Ishikawa (cell line): ENCODE data around the gene CRACR2B.

Experiments
- CEBPB ChIP-seq: IDR thresholded peaks from 2 replicates; pipeline ENCODE4 v1.6.1; 2012
- CREB1 ChIP-seq: IDR thresholded peaks from 2 replicates; pipeline ENCODE4 v1.6.1; 2012; ENCODE audit warnings: low read depth
- EGR1 ChIP-seq: IDR thresholded peaks from 2 replicates; pipeline ENCODE4 v1.6.1; 2012
- EP300 ChIP-seq: IDR thresholded peaks from 2 replicates; pipeline ENCODE4 v1.6.1; 2012; ENCODE audit warnings: borderline replicate concordance
- FOXM1 ChIP-seq: IDR thresholded peaks from 2 replicates; pipeline ENCODE4 v1.6.1; 2012; ENCODE audit warnings: low read depth, borderline replicate concordance
- NFIC ChIP-seq: IDR thresholded peaks from 2 replicates; pipeline ENCODE4 v1.6.1; 2012
- RAD21 ChIP-seq: IDR thresholded peaks from 2 replicates; pipeline ENCODE4 v1.6.1; 2012; ENCODE audit warnings: low read depth
- TAF1 ChIP-seq: IDR thresholded peaks from 2 replicates; pipeline ENCODE4 v1.6.1; 2012; ENCODE audit warnings: low read depth, mild to moderate bottlenecking
- TCF12 ChIP-seq: IDR thresholded peaks from 2 replicates; pipeline ENCODE4 v1.6.1; 2012; ENCODE audit warnings: low read depth
- TEAD4 ChIP-seq: IDR thresholded peaks from 2 replicates; pipeline ENCODE4 v1.6.1; 2012
- YY1 ChIP-seq: IDR thresholded peaks from 2 replicates; pipeline ENCODE4 v1.6.1; 2012; ENCODE audit warnings: low read depth
- ZBTB7A ChIP-seq: IDR thresholded peaks from 2 replicates; pipeline ENCODE4 v1.6.1; 2012; ENCODE audit warnings: low read depth
- TF ChIP-seq, protein P1 (sequence below): IDR thresholded peaks from 2 replicates; pipeline ENCODE4 v1.6.1; 2012
- TF ChIP-seq, protein P2 (sequence below): IDR thresholded peaks from 2 replicates; pipeline ENCODE4 v1.6.1; 2012; ENCODE audit warnings: low read depth, mild to moderate bottlenecking
- TF ChIP-seq, protein P3 (sequence below): IDR thresholded peaks from 2 replicates; pipeline ENCODE4 v1.6.1; 2012

The CRACR2B gene

DNA sequence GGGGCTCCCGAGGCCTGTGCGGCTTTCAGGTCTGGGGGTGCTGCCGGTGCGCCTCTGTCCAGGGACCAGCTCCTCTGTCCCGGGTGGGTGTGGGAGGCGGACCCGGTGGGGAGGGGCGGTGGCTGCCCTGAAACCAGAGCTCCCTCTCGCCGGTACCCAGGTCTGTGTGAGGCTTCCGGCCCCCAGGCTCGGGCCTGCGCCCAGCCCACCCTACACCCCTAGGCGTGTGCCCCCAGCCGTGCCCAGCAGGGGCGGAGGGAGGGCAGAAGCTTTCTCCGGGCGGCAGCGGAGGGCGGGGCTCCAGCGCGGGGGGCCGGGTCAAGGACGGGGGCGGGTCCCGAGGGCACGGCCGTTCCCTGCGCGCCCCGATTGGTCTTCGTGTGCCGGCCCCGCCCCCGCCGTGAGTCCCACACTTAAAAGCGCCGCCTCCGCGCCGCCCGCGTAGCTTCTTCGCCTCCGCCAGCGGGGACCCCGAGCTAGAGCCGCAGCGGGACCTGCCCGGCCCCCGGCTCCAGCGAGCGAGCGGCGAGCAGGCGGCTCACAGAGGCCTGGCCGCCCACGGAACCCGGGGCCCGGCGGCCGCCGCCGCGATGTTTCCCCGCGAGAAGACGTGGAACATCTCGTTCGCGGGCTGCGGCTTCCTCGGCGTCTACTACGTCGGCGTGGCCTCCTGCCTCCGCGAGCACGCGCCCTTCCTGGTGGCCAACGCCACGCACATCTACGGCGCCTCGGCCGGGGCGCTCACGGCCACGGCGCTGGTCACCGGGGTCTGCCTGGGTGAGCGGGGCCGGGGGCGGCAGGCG, 8.4 kb upstream of the CRACR2B start:
- no peak for TF ChIP-seq RAD21
- TF ChIP-seq, protein P1, sequence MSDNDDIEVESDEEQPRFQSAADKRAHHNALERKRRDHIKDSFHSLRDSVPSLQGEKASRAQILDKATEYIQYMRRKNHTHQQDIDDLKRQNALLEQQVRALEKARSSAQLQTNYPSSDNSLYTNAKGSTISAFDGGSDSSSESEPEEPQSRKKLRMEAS: peak; percentile 48
- TF ChIP-seq ZBTB7A: peak; percentile 90
- TF ChIP-seq CREB1: no peak
- TF ChIP-seq EGR1: peak; percentile 77
- TF ChIP-seq TAF1: peak; percentile 28; the same call in 1 of the 2 replicates
- no peak for TF ChIP-seq FOXM1

DNA sequence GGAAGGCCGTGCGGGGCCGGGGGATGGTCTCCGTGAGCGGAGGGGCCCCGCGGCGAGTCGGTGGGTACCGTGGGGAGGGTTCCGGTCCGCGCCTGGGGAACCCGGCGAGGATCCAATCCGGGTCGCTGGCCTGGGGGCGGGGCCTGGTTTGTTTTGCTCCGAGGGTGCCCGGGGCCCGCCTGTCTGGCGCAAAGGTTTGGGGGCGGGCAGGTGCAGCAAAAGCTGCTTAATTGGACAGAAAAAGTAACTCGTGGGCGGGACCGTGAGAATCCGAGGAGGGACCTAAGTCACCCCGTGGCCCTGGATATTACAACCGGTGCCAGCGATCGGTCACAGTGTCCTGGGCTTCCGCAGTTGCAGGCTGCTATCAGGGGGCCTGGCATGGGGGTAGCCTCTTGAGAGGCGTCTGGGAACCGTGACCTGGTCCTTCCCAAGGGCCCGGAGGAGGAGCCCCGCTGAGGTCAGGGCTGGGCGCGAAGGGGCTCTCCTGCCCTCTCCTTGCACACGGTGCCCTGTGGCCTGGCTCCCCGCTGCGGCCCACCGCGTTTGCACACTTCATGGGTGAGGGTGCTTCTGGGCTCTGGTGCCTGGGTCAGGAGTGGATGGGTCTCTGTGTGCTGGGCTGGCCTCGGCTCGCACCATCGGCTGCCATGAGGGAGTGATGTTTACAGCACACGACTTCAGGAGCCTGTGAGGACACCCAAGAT, 7.6 kb upstream of the CRACR2B start:
- TF ChIP-seq TAF1 (no peak), EGR1 (peak; percentile 44; the same call in 1 of the 2 replicates), RAD21 (no peak), CEBPB (no peak), NFIC (no peak), TEAD4 (no peak), EP300 (no peak), FOXM1 (no peak), CREB1 (no peak), TCF12 (no peak), YY1 (no peak), ZBTB7A (no peak)
- TF ChIP-seq, protein P2, sequence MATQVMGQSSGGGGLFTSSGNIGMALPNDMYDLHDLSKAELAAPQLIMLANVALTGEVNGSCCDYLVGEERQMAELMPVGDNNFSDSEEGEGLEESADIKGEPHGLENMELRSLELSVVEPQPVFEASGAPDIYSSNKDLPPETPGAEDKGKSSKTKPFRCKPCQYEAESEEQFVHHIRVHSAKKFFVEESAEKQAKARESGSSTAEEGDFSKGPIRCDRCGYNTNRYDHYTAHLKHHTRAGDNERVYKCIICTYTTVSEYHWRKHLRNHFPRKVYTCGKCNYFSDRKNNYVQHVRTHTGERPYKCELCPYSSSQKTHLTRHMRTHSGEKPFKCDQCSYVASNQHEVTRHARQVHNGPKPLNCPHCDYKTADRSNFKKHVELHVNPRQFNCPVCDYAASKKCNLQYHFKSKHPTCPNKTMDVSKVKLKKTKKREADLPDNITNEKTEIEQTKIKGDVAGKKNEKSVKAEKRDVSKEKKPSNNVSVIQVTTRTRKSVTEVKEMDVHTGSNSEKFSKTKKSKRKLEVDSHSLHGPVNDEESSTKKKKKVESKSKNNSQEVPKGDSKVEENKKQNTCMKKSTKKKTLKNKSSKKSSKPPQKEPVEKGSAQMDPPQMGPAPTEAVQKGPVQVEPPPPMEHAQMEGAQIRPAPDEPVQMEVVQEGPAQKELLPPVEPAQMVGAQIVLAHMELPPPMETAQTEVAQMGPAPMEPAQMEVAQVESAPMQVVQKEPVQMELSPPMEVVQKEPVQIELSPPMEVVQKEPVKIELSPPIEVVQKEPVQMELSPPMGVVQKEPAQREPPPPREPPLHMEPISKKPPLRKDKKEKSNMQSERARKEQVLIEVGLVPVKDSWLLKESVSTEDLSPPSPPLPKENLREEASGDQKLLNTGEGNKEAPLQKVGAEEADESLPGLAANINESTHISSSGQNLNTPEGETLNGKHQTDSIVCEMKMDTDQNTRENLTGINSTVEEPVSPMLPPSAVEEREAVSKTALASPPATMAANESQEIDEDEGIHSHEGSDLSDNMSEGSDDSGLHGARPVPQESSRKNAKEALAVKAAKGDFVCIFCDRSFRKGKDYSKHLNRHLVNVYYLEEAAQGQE: no peak
- TF ChIP-seq, protein P3, sequence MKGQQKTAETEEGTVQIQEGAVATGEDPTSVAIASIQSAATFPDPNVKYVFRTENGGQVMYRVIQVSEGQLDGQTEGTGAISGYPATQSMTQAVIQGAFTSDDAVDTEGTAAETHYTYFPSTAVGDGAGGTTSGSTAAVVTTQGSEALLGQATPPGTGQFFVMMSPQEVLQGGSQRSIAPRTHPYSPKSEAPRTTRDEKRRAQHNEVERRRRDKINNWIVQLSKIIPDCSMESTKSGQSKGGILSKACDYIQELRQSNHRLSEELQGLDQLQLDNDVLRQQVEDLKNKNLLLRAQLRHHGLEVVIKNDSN: peak; percentile 42; the same call in 1 of the 2 replicates
- TF ChIP-seq, protein P1: peak; percentile 5; the same call in 1 of the 2 replicates

DNA sequence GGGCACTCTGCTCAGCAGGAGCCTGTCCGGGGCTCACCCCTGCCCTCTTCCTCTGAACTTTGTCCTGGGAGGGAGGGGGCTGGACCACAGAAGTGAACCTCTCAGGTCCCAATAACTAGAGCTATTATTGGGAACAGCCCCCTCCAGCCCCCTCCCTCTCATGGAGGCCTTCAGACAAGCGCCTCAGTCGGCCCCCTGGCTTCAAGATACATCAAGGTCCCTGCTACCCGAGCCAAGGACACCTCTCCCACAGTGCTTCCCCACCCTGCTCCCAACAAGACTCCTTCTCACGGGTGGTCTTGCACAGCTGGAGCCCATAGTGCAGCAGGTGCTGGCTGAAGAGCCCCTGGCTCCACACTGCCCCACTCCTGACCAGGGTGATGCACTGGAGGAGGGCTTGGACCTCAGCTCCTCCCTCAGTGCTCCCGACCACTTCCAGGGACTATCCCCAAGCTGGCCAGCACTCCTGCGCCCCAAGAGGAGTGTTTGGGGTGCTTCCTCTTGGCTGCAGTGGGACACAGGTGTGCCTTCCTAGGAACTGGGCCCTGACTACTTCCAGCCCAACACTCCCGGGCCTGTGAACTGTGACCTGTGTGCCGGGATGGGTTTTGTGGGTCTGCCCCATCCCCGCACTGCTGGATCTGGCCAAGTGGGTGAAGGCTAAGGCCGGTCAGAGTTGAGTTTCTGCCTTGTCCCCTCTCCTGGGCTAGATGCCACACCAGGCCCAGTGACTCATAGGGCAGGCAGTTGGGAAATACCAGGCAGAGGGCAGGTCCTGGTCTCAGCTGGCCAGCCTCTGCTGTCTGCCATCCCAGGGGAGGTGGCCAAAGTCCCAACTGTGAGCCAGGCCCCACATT, 6.8 kb upstream of the CRACR2B start:
- TF ChIP-seq RAD21 (no peak), TAF1 (no peak), NFIC (peak; percentile 59), FOXM1 (no peak), CREB1 (no peak), CEBPB (peak; percentile 89), TEAD4 (peak; percentile 81), EP300 (no peak), TCF12 (peak; percentile 53; the same call in 1 of the 2 replicates), EGR1 (no peak)
- TF ChIP-seq, protein P2: no peak
- TF ChIP-seq, protein P3: no peak
- TF ChIP-seq, protein P1: peak; percentile 24; the same call in 1 of the 2 replicates

DNA sequence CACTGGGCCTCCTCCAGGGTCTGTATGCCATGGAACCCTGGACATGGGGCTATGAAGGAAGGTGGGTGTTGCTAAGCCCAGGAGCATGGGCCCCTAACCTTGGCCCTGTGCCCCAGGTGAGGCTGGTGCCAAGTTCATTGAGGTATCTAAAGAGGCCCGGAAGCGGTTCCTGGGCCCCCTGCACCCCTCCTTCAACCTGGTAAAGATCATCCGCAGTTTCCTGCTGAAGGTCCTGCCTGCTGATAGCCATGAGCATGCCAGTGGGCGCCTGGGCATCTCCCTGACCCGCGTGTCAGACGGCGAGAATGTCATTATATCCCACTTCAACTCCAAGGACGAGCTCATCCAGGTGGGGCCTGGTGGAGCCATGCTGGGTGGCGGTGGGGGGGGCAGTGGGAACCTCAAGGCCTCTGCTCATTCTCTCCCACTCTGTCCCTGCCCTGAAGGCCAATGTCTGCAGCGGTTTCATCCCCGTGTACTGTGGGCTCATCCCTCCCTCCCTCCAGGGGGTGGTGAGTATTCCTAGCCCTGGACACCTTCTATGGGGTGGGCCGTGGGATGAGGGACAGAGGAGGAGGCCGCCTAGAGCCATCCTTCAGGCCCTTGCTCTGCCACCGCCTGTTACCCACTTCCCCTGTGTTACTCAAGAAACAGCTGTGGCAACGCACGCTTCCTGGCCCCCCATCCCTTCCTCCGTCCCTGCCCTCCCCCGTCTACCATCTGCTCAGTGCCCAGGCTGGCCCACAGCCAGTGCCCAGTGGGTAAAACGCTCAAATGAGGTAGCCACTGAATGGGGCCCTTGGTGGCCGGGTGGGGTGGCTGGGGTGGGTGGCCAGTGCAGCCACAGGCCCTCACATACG, 6.0 kb upstream of the CRACR2B start:
- TF ChIP-seq CREB1 (no peak), YY1 (no peak), TEAD4 (no peak), FOXM1 (no peak), EP300 (no peak), TAF1 (no peak), ZBTB7A (no peak), EGR1 (no peak), TCF12 (no peak), RAD21 (no peak), NFIC (no peak), CEBPB (no peak)
- TF ChIP-seq, protein P2: no peak
- TF ChIP-seq, protein P1: no peak
- TF ChIP-seq, protein P3: no peak
